HG02588 (cell line): ENCODE data around the gene SARDH.

Source experiments
- ATAC-seq: cut with Tn5 transposase; IDR thresholded peaks from one replicate; pipeline ENCODE4 v1.9.1; 2021; ENCODE audit warnings: mild to moderate bottlenecking, moderate library complexity; ENCODE audit not compliant: unreplicated experiment

The SARDH gene

GRCh38 chr9:133653638-133654037 lies 84.5 kb downstream of the SARDH start:
- no peak for ATAC-seq

GRCh38 chr9:133650026-133650425 lies 88.1 kb downstream of the SARDH start:
- ATAC-seq: no peak

- ATAC-seq: no peak
These were observed 89.0 kb downstream of the SARDH start for GRCh38 chr9:133649194-133649593.

- no peak for ATAC-seq
These were observed 90.2 kb downstream of the SARDH start for GRCh38 chr9:133647765-133648469.

GRCh38 chr9:133647148-133647547 lies 91.0 kb downstream of the SARDH start:
- ATAC-seq: no peak

GRCh38 chr9:133645021-133645765 lies 93.0 kb downstream of the SARDH start:
- no peak for ATAC-seq

- no peak for ATAC-seq
These were observed 94.0 kb downstream of the SARDH start for GRCh38 chr9:133643978-133644760.

DNA sequence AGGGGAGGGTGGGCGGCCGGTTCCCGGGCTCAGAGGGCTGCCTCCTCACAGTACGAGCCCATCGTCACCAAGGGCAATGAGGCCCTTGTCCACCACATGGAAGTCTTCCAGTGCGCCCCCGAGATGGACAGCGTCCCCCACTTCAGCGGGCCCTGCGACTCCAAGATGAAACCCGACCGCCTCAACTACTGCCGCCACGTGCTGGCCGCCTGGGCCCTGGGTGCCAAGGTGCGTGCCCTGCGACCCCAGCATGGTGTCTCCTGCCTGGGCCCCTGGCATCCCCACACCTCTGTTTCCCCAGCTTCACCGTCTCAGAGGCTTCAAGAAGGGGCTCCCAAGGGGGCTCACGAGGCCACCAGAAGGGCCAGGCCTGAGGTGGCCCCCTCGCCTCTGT lies 94.8 kb downstream of the SARDH start:
- ATAC-seq: no peak

- ATAC-seq: no peak
These were observed 95.3 kb downstream of the SARDH start for GRCh38 chr9:133642708-133643361.

GRCh38 chr9:133641861-133642595 lies 96.1 kb downstream of the SARDH start:
- ATAC-seq: no peak

- no peak for ATAC-seq
These were observed 96.8 kb downstream of the SARDH start for GRCh38 chr9:133641396-133641655.

- ATAC-seq: no peak
These were observed 97.4 kb downstream of the SARDH start for GRCh38 chr9:133640580-133641395.

DNA sequence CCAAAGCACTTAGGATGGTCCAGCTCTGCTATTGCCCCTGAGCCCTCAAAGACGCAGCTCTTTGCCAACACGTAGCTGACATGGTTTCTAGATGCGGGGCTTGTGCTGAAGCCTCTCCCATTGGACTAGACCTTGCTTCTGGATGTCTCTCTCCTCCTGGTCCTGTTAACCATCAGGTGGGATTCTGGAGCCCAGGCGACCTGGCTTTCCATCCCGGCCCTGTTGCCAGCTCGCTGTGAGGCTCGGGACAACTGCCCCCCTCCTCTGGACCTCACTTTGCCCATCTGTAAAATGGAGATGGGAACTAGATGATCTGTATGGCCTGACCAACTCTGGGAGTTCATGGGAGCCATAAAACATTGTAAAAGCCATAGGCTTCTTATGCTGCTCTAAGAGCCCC lies 98.0 kb downstream of the SARDH start:
- ATAC-seq: no peak

- no peak for ATAC-seq
These were observed 98.5 kb downstream of the SARDH start for GRCh38 chr9:133639613-133640012.

GRCh38 chr9:133638711-133639110 lies 99.4 kb downstream of the SARDH start:
- ATAC-seq: no peak

- no peak for ATAC-seq
These were observed 100.1 kb downstream of the SARDH start for GRCh38 chr9:133638076-133638475.

DNA sequence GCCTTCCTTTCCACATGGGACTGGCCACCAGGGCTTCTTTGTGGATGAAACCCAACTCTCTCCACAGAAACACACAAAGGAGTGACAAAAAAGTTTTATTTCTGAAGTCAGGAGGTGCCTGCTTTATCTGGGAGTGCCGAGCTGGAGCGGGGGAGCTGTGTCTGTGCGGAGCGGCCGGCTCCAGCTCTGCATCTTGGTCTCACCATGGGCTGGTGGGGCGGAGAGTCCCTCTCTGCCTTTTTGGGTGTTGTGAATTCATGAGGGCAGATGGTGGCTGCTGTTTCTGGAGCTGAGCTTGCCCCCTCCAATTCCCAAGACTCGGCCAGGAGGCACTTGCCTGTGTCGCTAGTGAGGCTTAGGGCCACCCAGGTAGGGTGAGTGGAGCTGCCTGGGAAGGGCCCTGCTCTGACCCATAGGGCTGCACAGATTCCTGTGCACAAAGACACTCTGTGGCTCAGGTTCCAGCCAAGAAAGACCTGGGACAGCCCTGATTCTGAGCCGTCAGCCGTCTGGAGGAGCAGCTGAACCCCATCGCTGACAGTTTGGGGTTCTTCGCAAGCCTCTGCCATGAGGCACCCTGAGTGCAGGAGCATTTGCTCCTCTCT lies 100.6 kb downstream of the SARDH start:
- no peak for ATAC-seq

- no peak for ATAC-seq
These were observed 101.2 kb downstream of the SARDH start for GRCh38 chr9:133636902-133637301.
